22Rv1 (cell line): ENCODE results near the gene MARCHF6.

Experiments
- CTCF ChIP-seq: fragments of 450-650 bp; IDR thresholded peaks from 2 replicates; pipeline ENCODE4 v1.5.1; 2017; ENCODE audit warnings: mild to moderate bottlenecking
- ZFX ChIP-seq: fragments of 450-650 bp; IDR thresholded peaks from 2 replicates; pipeline ENCODE4 v1.6.1; 2017; ENCODE audit warnings: antibody characterized with exemption, borderline replicate concordance

- TF ChIP-seq ZFX (no peak), CTCF (no peak)
Observed at GRCh38 chr5:10339958-10340357, 13.5 kb upstream of the MARCHF6 start.
